ENCODE measurements around the gene LCLAT1.

Gene LCLAT1

DNA sequence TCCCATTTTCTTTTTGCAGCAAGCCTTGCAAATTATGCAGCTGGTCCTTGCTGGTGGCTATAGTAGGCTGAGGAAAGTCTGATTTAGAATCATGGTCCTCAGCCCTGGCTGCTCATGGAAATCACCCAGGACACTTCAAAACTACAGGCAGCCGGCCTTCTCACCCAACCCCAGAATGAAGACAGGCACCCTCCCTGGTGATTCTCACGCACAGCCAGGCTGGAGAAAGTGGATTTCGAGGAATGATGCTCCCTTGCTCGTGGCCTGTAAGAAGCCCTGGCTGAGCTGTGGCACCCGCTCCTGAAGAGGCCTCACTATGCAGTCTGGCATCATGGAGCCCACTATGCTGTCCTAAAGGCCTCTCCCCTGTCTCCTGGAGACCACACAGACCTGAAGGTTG is 202.8 kb downstream of the LCLAT1 start:
- DNase-seq, result no peak

DNA sequence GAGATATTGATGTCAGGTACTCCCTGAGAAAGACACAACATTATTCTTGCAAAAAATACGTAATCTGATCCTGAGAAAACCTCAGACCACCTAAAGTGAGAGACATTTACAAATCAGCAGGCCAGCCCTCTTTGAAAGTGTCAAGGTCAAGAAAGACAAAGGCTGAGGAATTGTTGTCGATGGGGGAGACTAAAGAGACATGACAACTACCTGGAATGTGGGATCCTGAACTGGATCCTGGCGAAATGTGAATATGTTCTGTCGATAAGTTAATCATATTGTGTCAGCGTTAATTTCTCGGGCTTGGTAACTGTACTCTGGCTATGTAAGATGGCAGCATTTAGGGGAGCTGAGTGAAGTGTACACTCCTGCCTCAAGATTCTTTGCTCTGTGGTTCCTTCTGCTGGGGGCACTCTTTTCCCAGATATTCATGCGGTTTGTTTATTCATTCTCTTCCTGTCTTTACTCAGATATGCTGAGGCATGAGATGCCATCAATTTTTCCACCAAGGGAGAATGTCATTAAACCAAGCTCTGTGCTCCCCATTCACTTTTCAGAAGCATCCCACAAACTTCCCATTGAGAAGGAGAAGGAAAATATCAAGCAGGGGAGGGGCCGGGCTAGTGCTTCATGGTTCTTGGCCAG is 205.3 kb downstream of the LCLAT1 start:
- no peak for DNase-seq

DNA sequence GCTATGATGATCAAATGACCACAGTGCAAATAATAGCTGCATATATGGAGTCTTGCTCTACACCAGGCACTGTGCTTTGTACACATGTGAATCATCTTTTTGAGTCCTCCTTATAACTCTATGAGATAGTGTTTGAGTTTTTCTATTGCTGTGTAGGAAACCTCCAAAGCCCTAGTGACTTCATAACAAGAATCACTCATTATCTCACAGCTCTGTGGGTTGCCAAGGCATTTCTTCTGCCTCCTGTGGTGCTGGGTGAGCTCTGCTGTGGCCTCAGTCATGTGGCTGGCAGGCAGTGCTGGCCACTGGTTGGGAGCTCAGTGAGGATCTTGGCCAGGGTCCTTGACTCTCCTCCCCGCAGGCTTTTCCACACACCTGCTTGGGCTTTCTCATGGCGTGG is 206.8 kb downstream of the LCLAT1 start:
- no peak for DNase-seq

DNA sequence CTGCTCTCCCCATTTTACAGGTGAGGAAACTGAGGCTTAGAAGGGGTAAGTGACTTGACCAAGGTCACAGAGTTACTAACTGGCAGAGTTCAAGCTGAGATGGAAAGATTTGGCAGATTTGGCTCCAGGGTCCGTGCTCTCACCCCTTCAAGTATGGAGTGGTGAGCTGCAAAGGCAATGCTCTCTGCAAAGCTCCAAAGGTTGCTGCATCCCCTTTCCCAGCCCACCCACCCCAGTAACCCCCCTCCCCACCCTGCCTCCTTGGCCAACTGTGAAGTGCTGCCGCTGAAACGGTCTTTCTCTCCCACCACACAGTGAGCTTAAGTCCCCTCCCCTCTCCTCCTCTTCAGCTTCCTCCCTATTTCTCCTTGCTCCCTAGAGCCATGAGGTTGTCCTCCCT is 207.4 kb downstream of the LCLAT1 start:
- no peak for DNase-seq

DNA sequence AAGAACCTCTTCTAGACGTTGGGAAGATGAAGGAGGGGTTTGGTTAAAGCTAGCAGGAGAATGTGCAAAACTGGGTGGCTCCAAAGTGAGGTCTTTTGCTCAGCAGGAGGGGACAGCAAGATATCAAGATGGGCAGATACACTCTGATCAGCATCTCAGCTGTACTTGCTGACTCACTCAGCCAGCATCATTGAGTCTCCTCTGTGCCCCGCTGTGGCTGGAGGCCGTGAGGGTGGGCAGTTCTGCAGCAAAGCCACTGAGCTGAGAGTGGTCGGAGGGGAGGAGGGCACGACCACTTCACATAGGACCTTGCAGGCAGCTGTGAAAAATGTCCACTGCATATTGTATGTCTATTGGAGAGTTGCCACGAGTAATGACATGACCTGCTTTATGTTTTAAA is 208.2 kb downstream of the LCLAT1 start:
- no peak for DNase-seq

DNA sequence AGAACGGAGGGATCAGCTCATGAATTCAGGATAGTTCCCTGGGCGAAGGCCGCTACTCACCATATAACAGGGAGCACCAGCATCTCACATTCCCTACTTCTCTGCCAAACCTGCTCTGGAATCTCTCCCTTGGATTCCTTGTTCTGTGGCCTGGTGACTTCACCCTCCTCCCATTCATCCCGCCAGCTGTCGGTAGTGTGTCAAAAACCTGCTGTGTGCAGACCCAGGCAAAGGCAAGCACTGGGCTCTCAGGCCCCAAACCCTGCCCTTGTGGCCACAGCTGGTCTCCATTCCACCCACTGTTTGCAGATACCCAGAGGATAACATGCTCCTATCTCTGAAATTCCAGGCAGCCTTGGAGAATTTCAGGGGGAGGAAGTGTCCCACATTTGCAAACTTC is 208.6 kb downstream of the LCLAT1 start:
- DNase-seq, result no peak

DNA sequence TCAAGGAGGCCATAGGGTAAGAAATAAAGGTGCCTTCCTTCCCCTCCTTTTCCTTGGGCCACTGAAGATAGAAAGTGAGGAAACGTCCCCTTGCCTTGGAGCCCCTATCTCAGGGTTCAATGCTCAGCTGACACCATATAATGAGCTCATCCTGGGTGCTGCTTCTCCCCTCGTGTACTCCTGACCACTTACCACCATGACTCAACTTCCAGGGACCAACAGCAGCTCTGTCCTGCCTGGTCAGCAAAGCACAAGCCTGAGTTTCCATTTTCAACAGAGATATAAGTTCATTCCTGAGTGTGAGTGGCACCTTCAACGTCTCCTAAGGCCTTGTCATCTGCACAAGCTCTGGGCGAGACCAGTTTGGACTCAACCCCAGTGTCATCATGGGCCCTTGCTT is 209.0 kb downstream of the LCLAT1 start:
- DNase-seq, result no peak

DNA sequence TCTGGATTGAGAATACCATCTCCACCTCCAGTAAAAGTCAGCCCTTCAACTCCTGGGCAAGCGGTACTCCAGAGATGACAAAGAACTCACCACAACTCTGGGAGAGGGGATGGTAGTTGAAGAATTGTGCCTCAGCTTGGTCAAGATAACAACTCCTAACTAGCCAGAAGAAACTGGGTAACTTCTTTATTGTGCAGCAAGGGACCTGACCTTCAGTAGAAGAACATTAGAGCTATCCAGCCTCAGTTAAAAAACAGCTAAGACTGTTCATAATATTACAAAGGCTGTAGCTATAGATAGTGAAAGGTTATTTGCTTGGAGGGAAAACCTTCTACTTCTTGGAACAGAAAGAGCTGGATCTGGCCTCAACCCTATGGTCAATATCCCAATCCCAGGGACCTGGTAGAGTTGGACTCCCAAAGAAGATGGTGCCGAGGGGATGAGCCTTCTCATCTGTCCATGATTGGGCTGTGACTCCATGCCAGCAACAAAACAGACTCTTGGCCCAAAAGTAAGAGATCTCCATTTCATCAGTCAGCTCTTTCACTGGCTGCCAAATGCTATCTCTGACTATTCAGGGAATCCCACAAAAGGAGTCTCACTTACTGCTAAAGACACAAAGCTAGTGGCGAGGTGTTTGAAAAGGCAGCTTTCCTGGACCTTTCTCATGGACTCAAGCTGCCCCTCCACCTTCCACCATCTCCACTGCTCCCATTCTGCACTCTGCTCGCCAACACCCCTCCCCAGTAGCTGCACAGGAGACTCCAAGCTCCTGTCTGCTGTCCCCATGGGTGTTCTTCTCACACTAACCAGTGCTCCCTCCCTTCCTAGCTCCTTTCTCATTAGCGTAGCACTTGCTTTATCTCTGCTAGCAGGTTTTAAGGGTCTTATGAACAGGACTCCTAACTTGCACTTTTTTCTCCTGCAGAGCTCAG is 214.4 kb downstream of the LCLAT1 start:
- no peak for DNase-seq

DNA sequence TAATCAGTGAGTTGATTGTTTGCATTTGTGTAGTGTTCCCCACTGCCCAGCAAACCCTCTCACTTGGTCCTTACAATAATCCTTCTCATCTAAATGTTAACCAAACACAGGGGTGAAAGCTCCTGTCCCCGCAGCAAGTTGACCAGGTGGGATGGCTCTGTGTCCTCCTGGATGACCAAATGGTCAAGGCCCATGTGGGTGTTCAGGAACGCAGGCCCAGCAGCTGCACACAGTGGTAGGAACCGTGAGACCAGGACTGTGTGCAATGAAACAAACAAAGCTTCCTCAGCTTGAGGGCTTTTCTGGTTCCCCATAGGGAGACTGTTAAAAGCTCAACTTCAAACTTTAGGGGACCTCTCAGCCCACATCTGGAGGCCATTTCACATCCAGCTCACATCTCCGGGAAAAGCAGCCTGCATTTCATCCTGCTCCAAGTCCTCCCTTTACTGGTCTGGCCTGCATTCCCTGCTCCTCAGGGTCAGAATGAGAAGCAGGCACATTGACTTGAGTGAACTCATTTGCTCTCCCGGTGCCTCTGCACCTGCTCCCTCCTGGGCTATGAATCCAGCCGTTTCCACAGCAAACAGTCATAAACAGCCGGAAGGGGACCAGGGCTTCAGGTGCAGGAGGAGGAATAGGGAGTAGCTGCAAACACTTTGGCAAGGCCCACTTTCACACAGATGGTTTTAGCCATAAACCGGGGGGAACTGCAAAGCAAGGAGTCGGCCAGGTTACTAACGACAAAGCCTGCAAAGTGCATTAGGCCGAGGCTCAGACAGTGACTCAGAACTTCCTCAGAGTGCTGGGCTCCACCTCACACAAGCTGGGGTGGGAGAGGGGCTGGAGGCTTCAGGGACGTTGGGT is 215.5 kb downstream of the LCLAT1 start:
- no peak for DNase-seq

DNA sequence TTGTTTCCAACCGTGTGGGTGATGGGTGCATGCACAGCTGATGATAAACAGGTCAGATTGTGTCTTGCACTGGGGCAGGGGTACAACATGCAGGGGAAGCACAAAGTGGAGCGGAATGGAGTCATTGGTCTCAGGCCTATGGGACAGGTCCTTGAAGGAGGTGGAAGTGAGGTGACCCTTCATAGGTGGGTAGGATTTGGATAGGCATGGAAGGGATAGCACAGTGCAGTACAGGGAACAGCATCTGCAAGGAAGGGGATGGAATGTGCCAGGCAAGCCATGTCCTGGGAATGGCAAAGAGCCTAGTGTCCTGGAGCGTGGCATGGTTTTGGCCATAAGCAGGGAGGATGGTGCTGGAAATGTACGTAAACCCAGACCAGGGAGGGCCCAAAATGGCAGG is 216.3 kb downstream of the LCLAT1 start:
- no peak for DNase-seq

DNA sequence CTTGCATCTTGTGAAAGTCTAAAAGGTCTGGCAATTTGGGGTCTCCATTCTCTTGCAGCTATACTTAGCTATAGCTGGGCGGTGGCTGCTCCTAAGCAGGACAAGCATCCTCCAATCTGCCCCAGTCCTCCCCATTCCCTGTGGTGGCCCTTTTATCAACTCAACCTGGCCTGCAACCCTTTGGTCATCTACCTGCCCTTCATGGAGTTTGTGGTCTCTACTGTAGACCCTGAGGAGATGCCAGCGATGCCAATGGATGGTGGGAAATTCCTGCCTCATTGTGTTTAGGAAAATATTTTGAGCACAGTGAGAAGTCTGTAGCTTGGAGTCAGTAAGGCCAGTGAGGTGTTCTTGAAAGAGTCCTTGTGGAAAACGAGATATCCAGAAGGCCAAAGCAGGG is 216.8 kb downstream of the LCLAT1 start:
- DNase-seq, result no peak

DNA sequence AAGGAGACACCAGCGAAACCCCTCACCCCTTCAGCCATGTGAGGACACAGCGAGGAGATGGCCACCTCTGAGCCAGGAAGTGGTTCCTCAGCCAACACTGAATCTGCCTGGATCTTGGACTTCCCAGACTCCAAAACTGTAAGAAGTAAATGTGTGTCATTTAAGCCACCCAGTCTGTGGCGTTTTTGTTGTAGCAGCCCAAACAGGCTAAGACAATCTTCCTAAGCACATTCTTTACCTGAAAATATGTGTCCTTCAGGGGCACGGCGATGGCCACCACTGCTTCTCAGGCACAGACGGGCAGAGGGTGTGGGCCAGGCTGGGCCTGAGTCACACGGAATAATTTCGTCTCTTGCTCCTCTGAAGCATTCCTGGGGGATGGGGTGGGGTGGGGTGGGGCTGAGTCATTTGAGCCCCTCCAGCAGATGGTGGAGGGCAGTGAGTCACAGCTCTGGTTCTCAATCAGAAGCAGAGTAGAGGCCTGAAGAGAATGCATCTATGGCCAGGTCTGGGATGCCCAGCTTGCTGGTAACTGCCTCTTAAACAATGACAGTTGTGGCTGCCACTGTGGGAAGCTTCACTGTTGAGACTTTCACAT is 217.8 kb downstream of the LCLAT1 start:
- DNase-seq, result no peak

DNA sequence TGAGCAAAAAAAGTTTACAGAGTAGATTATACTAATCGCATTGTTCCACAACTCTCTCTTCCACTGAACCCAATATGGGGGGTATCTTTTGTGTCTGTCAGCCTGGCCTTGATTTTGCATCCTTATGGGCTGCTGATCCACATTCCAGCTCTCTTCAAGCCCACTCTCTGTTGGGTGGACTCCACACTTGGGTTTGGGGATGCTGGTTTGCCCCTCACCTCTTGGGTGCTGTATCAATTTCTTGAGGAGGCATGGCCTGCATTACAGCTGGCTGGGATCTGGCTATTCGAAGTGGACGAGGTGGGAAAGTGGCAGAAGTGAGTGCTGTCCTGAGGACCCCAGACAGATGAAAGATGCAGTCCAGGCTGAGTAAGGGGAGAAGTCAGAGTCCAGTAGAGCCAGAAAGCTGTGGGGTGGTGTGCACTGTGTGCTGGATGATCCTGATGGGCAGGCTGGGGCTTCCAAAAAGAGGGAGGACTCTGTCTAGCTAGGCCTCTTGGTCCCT is 218.8 kb downstream of the LCLAT1 start:
- no peak for DNase-seq

DNA sequence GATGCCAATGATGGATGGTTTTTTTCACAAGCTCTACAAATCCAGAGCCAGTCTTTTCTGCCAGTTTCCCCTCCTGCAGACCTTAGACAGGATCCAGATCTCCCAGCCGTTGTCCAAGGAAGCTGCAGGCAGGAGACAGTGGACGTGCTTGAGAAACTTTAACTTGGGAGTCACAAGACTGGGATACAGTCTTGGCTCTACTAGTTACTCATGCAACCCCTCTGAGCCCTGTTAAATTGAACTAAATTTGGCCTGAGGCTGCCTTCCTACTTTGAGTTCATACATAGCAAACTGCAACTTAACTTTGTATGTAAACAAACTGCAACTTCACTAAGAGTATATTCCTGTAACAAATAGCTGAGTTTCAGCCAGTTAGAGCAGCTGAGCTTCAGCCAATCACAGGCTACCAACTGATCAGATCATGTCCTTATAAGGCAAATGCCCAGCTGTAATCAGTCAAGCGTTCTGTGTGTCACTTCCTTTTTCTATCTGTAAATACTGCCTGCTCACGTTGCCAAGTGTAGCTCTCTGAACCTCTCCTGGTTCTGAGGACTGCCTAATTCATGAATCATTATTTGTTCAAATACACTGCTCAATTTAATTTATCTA is 219.3 kb downstream of the LCLAT1 start:
- DNase-seq, result no peak

DNA sequence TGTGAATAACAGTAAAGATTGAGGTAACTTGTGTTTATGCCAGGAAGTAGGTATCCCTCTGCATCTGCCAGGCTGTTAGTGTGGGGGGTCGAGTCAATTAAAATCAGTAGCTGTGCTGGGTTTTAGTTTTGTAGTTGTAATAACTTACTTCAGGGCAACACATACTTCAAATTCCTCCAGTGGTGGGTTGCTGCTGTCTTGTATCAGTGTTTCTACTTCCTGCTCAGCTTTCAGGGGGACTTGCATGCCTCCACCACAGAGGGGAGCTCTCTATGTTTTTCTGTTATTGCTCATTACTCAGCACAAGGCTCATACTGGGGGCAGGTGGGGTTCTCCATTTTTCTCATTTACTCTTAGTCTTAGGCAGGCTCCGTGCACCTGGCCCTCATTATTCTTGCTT is 223.4 kb downstream of the LCLAT1 start:
- DNase-seq, result no peak

DNA sequence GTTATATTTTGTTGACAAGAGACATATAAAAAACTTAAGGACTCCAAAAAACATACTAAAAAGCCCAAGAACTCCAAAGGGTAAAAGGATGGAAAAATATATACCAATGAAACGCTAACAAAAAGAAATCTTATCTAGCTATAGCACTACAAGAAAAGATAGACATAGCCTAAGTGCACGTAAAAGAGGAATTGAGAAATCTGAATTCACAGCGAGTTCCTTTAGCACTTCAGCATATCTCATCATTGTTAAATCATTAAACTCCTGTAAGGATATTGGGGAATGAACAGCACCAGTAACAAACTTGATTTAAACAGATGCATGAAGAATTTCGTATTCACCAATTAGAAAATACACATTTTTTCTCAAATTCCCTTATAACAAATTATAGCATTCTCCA is 226.1 kb downstream of the LCLAT1 start:
- DNase-seq, result no peak

DNA sequence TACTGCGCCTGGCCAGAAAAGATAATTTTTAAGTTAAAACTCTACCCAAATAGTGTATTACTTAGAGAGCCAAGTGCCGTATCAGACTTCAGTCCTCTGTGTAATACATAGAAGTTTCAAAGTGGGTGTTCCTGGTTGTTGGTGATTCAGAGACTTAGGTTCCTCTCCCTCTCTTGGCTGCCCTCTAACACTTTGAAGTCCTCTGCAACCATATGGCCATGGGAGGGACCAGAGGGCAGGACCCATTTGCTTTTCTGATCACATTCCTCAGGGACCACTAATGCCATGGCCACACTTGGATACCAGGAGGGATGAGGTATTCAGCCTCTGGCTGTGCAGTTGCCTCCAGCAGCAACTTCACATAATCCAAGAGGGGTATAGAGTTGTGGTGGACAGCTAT is 228.7 kb downstream of the LCLAT1 start:
- DNase-seq, result no peak

DNA sequence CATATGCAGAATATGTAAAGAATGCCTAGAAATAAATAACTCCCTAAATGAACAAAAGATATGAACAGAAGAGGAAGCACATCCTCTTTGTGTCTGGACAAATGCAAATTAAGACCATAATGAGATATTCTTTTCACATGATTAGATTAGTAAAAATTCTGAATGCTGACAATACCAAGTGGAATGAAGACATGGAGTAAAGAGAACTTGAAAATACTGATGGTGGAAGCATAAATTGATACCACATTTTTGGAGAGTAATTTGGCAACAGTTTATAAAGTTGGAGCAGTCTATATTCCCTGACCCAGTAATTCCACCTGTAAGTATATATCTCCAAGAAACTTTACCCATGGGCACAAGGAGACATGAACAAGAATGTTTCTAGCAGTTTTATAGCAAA is 230.2 kb downstream of the LCLAT1 start:
- DNase-seq, result no peak

DNA sequence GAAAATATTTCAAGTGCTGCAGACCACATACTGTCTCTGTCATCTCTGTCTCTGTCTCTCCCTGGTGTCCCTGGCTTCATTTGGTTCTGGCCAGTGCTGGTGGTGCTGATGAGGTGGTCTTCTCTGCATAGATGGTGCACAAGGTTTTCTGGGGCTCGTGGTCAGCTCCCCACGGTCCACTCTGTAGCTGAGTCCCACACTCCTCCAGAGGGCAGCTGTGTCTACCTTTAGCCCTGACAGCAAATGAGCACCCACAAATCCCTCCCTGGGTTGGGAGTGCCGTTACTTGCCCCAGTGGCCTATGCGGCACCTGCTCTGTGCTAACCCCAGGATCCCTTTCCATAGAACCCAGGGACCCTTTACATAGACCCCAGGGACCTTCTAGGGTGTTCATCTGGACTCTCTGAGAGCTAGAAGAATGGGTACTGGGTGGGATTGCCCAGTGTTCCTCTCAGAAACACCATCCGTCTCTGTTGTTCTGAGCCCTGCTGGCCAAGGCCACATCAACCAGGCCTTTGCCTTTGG is 230.9 kb downstream of the LCLAT1 start:
- DNase-seq, result no peak

DNA sequence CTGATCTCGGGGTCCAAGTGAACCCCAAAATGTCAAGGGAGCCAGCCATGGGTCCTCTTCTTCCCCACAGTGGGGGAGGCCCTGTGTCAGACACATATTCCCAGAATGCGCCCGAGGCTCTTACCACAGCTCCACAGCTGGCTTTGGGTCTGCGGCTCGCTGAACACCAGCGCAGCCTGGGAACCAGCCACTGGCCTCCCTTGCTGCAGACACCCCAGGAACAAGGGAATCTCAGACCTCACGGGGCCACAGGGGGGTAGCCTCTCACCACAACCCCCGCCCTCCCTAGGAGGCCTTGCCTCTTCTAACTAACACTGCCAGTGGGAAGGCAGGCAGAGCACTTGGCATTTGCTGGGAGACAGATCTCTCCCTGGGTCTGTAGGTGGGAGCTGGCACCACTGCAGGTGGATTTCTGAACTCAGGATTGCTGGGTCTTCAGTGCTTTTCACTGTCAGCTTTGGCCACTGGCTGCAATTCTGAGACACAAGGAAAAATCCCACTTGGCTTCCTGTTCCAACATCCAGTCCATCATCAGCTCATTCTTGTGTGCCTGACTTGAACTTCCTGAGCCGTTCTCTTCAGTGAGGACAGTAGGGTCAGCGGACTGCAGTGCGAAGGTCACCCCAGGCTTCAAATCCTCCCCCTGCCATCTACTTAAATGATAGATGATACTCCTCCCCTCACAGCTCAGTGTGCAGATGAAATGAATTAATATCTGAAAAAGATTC is 231.5 kb downstream of the LCLAT1 start:
- no peak for DNase-seq

DNA sequence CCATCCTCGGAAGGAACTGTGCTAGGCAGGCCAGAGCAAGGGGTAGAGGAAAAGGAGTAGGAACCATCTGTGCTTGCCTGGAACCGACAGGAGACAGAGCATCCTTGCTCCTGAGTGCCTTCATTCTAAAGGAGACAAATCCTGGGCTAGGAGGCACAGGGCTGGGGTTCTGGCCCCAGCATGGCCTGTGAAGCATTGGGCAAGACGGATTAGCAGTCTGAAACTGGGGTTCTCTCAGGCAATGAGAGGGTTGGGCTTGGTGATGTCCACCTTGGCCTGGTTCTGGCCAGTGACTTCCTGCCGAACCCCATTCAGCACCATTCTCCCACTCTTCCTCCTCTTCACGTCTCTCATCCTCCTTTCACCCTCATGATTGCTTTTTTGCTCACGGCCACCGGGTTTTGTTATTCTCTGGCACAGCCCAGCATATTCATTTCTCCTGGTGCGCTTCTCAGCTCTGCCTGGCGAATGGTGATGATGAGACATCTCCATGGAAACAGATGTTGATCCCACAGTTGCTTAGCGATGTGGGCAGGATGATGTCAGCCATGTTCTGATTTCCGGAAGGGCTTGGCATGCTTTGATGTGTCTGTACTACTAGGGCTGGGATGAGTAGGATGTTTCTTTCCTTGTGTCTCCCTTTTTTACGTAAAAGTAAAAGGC is 232.5 kb downstream of the LCLAT1 start:
- no peak for DNase-seq

All from activated gamma-delta T cell treated with Interleukin-2 at 50 U/mL for 16 hours (primary cell).